Transverse colon (tissue), 4 donors: Measurements from ENCODE around the gene KLHDC3. TPM values are rescaled to one million over a fixed set of nuclear protein-coding genes. Genes with fewer than 3 reads are reported as not detected.

Experiments used
- total RNA-seq, 4 donors: library from RNA; depleted of rRNA; stranded (reverse); fragments of >200 nt; gene quantifications; one replicate each; pipeline ENCODE4 v1.1.0, GENCODE V29; 2016

Gene KLHDC3
- total RNA-seq, 4 donors from 2014 or later: 54.6 to 67.3 (median 63.2) TPM

Other genes starting within 250 kb of the KLHDC3 start
- 10 to 100 TPM; 14.7 to 34.8 (median 21.5) TPM for gene BICRAL, start 232.2 kb upstream of the KLHDC3 start, total RNA-seq
- 10 to 100 TPM; 27.3 to 57.1 (median 43.4) TPM for gene RPL7L1, start 134.6 kb upstream of the KLHDC3 start, total RNA-seq
- gene PTCRA, start 98.2 kb upstream of the KLHDC3 start, total RNA-seq: not detected
- gene CNPY3, start 84.8 kb upstream of the KLHDC3 start, total RNA-seq: 10 to 100 TPM; 10.3 to 24.4 (median 21.0) TPM
- gene GNMT, start 53.5 kb upstream of the KLHDC3 start, total RNA-seq: under 1 TPM in 1 of 4 donors, not detected in 3; 0.68 TPM
- 10 to 100 TPM; 17.2 to 50.0 (median 33.2) TPM for gene PEX6, start 35.1 kb upstream of the KLHDC3 start, total RNA-seq
- 10 to 100 TPM; 38.0 to 87.5 (median 52.9) TPM for gene PPP2R5D, start 29.7 kb upstream of the KLHDC3 start, total RNA-seq
- gene MEA1, start 303 bp upstream of the KLHDC3 start, total RNA-seq: 10 to 100 TPM; 21.7 to 54.2 (median 37.3) TPM
- gene RRP36, start 7.4 kb downstream of the KLHDC3 start, total RNA-seq: 100 to 1,000 TPM in 1 of 4 donors, 10 to 100 TPM in 3; 32.2 to 200 (median 40.5) TPM
- gene CUL7, start 39.6 kb downstream of the KLHDC3 start, total RNA-seq: 10 to 100 TPM; 13.0 to 29.3 (median 15.7) TPM
- 10 to 100 TPM in 3 of 4 donors, 1 to 10 TPM in 1; 5.8 to 54.2 (median 34.3) TPM for gene MRPL2, start 45.2 kb downstream of the KLHDC3 start, total RNA-seq
- gene KLC4, start 45.4 kb downstream of the KLHDC3 start, total RNA-seq: 100 to 1,000 TPM in 3 of 4 donors, 10 to 100 TPM in 1; 91.9 to 296 (median 159) TPM
- gene PTK7, start 62.1 kb downstream of the KLHDC3 start, total RNA-seq: 10 to 100 TPM in 1 of 4 donors, 1 to 10 TPM in 3; 2.2 to 34.6 (median 6.0) TPM
- gene SRF, start 157.0 kb downstream of the KLHDC3 start, total RNA-seq: 10 to 100 TPM; 26.7 to 32.6 (median 29.6) TPM
- 10 to 100 TPM; 41.1 to 69.9 (median 50.3) TPM for gene CUL9, start 167.9 kb downstream of the KLHDC3 start, total RNA-seq
- gene DNPH1, start 215.2 kb downstream of the KLHDC3 start, total RNA-seq: 100 to 1,000 TPM in 3 of 4 donors, 10 to 100 TPM in 1; 16.1 to 367 (median 128) TPM
- gene TTBK1, start 229.2 kb downstream of the KLHDC3 start, total RNA-seq: 1 to 10 TPM in 1 of 4 donors, under 1 TPM in 3; 0.20 to 1.1 (median 0.36) TPM